Measurements from ENCODE around the gene NARS2.

DNA sequence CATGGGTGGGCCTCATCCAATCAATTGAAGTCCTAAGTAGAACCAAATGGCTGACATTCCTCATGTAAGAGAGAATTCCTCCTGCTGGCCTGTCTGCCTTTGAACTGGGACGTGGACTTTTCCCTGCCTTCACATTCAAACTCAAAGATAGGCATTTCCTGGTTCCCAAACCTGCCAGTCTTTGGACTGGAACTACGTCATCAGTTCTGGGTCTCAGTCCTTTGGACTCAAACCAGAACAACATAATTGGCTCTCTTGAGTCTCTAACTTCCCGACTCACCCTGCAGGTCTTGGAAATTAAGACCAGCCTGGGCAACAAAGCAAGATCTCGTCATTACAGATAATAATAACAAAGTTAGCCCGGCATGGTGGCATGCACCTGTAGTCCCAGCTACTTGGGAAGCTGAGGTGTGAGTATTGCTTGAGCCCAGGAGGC lies 38.7 kb upstream of the NARS2 start:
- TF ChIP-seq, protein P1, sequence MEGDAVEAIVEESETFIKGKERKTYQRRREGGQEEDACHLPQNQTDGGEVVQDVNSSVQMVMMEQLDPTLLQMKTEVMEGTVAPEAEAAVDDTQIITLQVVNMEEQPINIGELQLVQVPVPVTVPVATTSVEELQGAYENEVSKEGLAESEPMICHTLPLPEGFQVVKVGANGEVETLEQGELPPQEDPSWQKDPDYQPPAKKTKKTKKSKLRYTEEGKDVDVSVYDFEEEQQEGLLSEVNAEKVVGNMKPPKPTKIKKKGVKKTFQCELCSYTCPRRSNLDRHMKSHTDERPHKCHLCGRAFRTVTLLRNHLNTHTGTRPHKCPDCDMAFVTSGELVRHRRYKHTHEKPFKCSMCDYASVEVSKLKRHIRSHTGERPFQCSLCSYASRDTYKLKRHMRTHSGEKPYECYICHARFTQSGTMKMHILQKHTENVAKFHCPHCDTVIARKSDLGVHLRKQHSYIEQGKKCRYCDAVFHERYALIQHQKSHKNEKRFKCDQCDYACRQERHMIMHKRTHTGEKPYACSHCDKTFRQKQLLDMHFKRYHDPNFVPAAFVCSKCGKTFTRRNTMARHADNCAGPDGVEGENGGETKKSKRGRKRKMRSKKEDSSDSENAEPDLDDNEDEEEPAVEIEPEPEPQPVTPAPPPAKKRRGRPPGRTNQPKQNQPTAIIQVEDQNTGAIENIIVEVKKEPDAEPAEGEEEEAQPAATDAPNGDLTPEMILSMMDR (IDR thresholded peaks at IDR 0.05 in 4 of 5, conservative IDR thresholded peaks at IDR 0.05 in 1 of 5): no peak
- no peak for TF ChIP-seq POLR2A (IDR thresholded peaks at IDR 0.05)
